Tibial artery (tissue), 4 donors: ENCODE results near the gene RASGRP3.

Experiments
- DNase-seq, 2 donors: peaks; one replicate each; pipeline ENCODE4 v3.0.0-alpha.2; 2019
- H3K27ac ChIP-seq, 2 donors: fragments of 200-600 bp; sonication (generic) in 1 of 2; 1 replicate in 1 of 2; 2 replicates in 1 of 2; pipeline ENCODE4 v1.5.1; 2018 to 2019; ENCODE audit warnings: mild to moderate bottlenecking in 1 of 2
- H3K27me3 ChIP-seq, 2 donors: fragments of 200-600 bp; sonication (generic) in 1 of 2; one replicate each; pipeline versions ENCODE4 v1.5.1 to v1.6.0; 2016 to 2019
- H3K36me3 ChIP-seq, 3 donors: fragments of 200-600 bp; sonication (generic) in 2 of 3; one replicate each; pipeline ENCODE4 v1.5.1; 2016 to 2019; ENCODE audit warnings: mild to moderate bottlenecking in 2 of 3
- H3K4me1 ChIP-seq, 4 donors: fragments of 200-600 bp; sonication (generic) in 2 of 4; 1 replicate in 3 of 4; 2 replicates in 1 of 4; pipeline ENCODE4 v1.5.1; 2016 to 2019
- H3K4me3 ChIP-seq, 2 donors: fragments of 200-600 bp; sonication (generic) in 1 of 2; 1 replicate in 1 of 2; 2 replicates in 1 of 2; pipeline ENCODE4 v1.5.1; 2018 to 2019; ENCODE audit warnings: mild to moderate bottlenecking in 2 of 2
- H3K9me3 ChIP-seq, 3 donors: fragments of 200-600 bp; sonication (generic) in 1 of 3; one replicate each; pipeline ENCODE4 v1.5.1; 2016 to 2019
- CTCF ChIP-seq, 2 experiments: fragments of 200-600 bp in 1 of 2; fragments of 450-650 bp in 1 of 2; IDR thresholded peaks; one replicate each; pipeline ENCODE4 v1.5.1; 2017 to 2019; ENCODE audit warnings: antibody characterized with exemption in 2 of 2, mild to moderate bottlenecking in 1 of 2, moderate library complexity in 1 of 2
- intact Hi-C: fragments of 100-400 bp; cut with DNase I; formaldehyde crosslinking; loops from one replicate; pipeline ENCODE4 v1.15.0; 2023; ENCODE audit warnings: low total_unique reads

RASGRP3 gene

GRCh38 chr2:33494877-33495641 is 18.6 kb downstream of the RASGRP3 start:
- H3K27me3 ChIP-seq = no peaks in the 10 kb centered on the region
- peaks cover 0 to 6% (median 0%) of the 10 kb centered on the region in 4 donors for H3K4me1 ChIP-seq
- H3K27ac ChIP-seq = no peak overlapping the region
- TF ChIP-seq CTCF (IDR thresholded peaks at IDR 0.05) = no peak
- no peaks in the 10 kb centered on the region for H3K36me3 ChIP-seq
- H3K9me3 ChIP-seq = no peaks in the 10 kb centered on the region
- no peak for DNase-seq
- intact Hi-C loops = no loop called here
- H3K4me3 ChIP-seq = no peak overlapping the region

GRCh38 chr2:33495683-33496082 is 19.2 kb downstream of the RASGRP3 start:
- intact Hi-C loops = no loop called here
- H3K27me3 ChIP-seq = no peaks in the 10 kb centered on the region
- no peaks in the 10 kb centered on the region for H3K36me3 ChIP-seq
- DNase-seq = no peak
- no peak overlapping the region for H3K27ac ChIP-seq
- H3K4me3 ChIP-seq = no peak overlapping the region
- H3K4me1 ChIP-seq = peaks cover 0 to 6% (median 0%) of the 10 kb centered on the region in 4 donors
- H3K9me3 ChIP-seq = no peaks in the 10 kb centered on the region
- no peak for TF ChIP-seq CTCF (IDR thresholded peaks at IDR 0.05)

- intact Hi-C loops = no loop called here
These were observed 19.7 kb downstream of the RASGRP3 start for GRCh38 chr2:33496150-33496549.

GRCh38 chr2:33496726-33497125 is 20.3 kb downstream of the RASGRP3 start:
- Histone ChIP-seq H3K4me1 (peaks cover 0 to 6% (median 0%) of the 10 kb centered on the region in 4 donors), H3K27ac (no peak overlapping the region), H3K4me3 (no peak overlapping the region), H3K27me3 (no peaks in the 10 kb centered on the region), H3K36me3 (no peaks in the 10 kb centered on the region), H3K9me3 (no peaks in the 10 kb centered on the region)
- TF ChIP-seq CTCF (IDR thresholded peaks at IDR 0.05) = no peak
- intact Hi-C loops = no loop called here
- no peak for DNase-seq

More at GRCh38 chr2:33496150-33496549, 19.7 kb downstream of the RASGRP3 start:
- Histone ChIP-seq H3K9me3 (no peaks in the 10 kb centered on the region), H3K27me3 (no peaks in the 10 kb centered on the region), H3K4me3 (no peak overlapping the region), H3K27ac (no peak overlapping the region), H3K36me3 (no peaks in the 10 kb centered on the region), H3K4me1 (peaks cover 0 to 6% (median 0%) of the 10 kb centered on the region in 4 donors)
- DNase-seq = no peak
- no peak for TF ChIP-seq CTCF (IDR thresholded peaks at IDR 0.05)

GRCh38 chr2:33497221-33497650 is 20.8 kb downstream of the RASGRP3 start:
- intact Hi-C loops = no loop called here

More at GRCh38 chr2:33497221-33497650, 20.8 kb downstream of the RASGRP3 start:
- DNase-seq = no peak
- no peaks in the 10 kb centered on the region for H3K27me3 ChIP-seq
- H3K4me1 ChIP-seq = peaks cover 0 to 6% (median 0%) of the 10 kb centered on the region in 4 donors
- H3K4me3 ChIP-seq = no peak overlapping the region
- H3K27ac ChIP-seq = no peak overlapping the region
- no peaks in the 10 kb centered on the region for H3K9me3 ChIP-seq
- TF ChIP-seq CTCF (IDR thresholded peaks at IDR 0.05) = no peak
- no peaks in the 10 kb centered on the region for H3K36me3 ChIP-seq
